ENCODE results near the gene CXCL1. TPM values are rescaled to one million over a fixed set of nuclear protein-coding genes. Genes with fewer than 3 reads are reported as not detected.

CXCL1 gene
- total RNA-seq, 1 experiment from 2014 or later: 0.45 TPM

GRCh38 chr4:73871511-73872310 is 2.5 kb downstream of the CXCL1 start:
- POLR2A ChIA-PET (ENCODE audit: low non-redundant PET): no interaction called here
- intact Hi-C loops (cut with micrococcal nuclease; ENCODE audit: unreplicated experiment): no loop called here

GRCh38 chr4:73872316-73873108 is 3.3 kb downstream of the CXCL1 start:
- DNase-seq (ENCODE audit: low spot score): no peak
- Histone ChIP-seq H3K27me3 (replicated peaks; ENCODE audit: insufficient read depth, low read depth, low read length, poor library complexity) (no peaks in the 10 kb centered on the region), H3K4me1 (ENCODE audit: insufficient read depth, low read length, poor library complexity, severe bottlenecking) (no peaks in the 10 kb centered on the region), H3K27ac (ENCODE audit: low read depth, low read length, poor library complexity, severe bottlenecking) (no peak overlapping the region), H3K36me3 (ENCODE audit: insufficient read depth, low read length, poor library complexity, severe bottlenecking) (no peaks in the 10 kb centered on the region), H3K4me3 (ENCODE audit: low read depth, low read length, poor library complexity, severe bottlenecking) (no peak overlapping the region), H3K9me3 (ENCODE audit: low read depth, low read length, poor library complexity, severe bottlenecking) (no peaks in the 10 kb centered on the region)
- ChIA-PET POLR2A (ENCODE audit: low non-redundant PET) (no interaction called here), CTCF (no interaction called here)
- intact Hi-C loops (cut with micrococcal nuclease; ENCODE audit: unreplicated experiment): no loop called here
- no TSS peak for BruUV-seq (replicated peaks)
- TF ChIP-seq CTCF (conservative IDR thresholded peaks at IDR 0.05; ENCODE audit: low read depth, low read length): no peak
- no peak for TF ChIP-seq EZH2 (IDR thresholded peaks at IDR 0.05; ENCODE audit: borderline replicate concordance, low read depth, low read length, poor library complexity, severe bottlenecking)

More at GRCh38 chr4:73871511-73872310, 2.5 kb downstream of the CXCL1 start:
- no TSS peak for BruUV-seq (replicated peaks)
- H3K36me3 ChIP-seq (ENCODE audit: insufficient read depth, low read length, poor library complexity, severe bottlenecking): no peaks in the 10 kb centered on the region
- CTCF ChIA-PET: no interaction called here
- H3K4me3 ChIP-seq (ENCODE audit: low read depth, low read length, poor library complexity, severe bottlenecking): no peak overlapping the region
- TF ChIP-seq CTCF (conservative IDR thresholded peaks at IDR 0.05; ENCODE audit: low read depth, low read length): no peak
- no peak for TF ChIP-seq EZH2 (IDR thresholded peaks at IDR 0.05; ENCODE audit: borderline replicate concordance, low read depth, low read length, poor library complexity, severe bottlenecking)
- no peak overlapping the region for H3K27ac ChIP-seq (ENCODE audit: low read depth, low read length, poor library complexity, severe bottlenecking)
- H3K9me3 ChIP-seq (ENCODE audit: low read depth, low read length, poor library complexity, severe bottlenecking): no peaks in the 10 kb centered on the region
- no peaks in the 10 kb centered on the region for H3K4me1 ChIP-seq (ENCODE audit: insufficient read depth, low read length, poor library complexity, severe bottlenecking)
- DNase-seq (ENCODE audit: low spot score): no peak
- H3K27me3 ChIP-seq (replicated peaks; ENCODE audit: insufficient read depth, low read depth, low read length, poor library complexity): no peaks in the 10 kb centered on the region

- Histone ChIP-seq H3K36me3 (ENCODE audit: insufficient read depth, low read length, poor library complexity, severe bottlenecking) (no peaks in the 10 kb centered on the region), H3K27ac (ENCODE audit: low read depth, low read length, poor library complexity, severe bottlenecking) (no peak overlapping the region), H3K4me1 (ENCODE audit: insufficient read depth, low read length, poor library complexity, severe bottlenecking) (no peaks in the 10 kb centered on the region), H3K27me3 (replicated peaks; ENCODE audit: insufficient read depth, low read depth, low read length, poor library complexity) (no peaks in the 10 kb centered on the region), H3K9me3 (ENCODE audit: low read depth, low read length, poor library complexity, severe bottlenecking) (no peaks in the 10 kb centered on the region), H3K4me3 (ENCODE audit: low read depth, low read length, poor library complexity, severe bottlenecking) (no peak overlapping the region)
- intact Hi-C loops (cut with micrococcal nuclease; ENCODE audit: unreplicated experiment): no loop called here
- BruUV-seq (replicated peaks): no TSS peak
- ChIA-PET POLR2A (ENCODE audit: low non-redundant PET) (no interaction called here), CTCF (no interaction called here)
- no peak for DNase-seq (ENCODE audit: low spot score)
- TF ChIP-seq EZH2 (IDR thresholded peaks at IDR 0.05; ENCODE audit: borderline replicate concordance, low read depth, low read length, poor library complexity, severe bottlenecking): no peak
- TF ChIP-seq CTCF (conservative IDR thresholded peaks at IDR 0.05; ENCODE audit: low read depth, low read length): no peak
Observed at GRCh38 chr4:73874386-73874785, 5.2 kb downstream of the CXCL1 start.
